Measurements from ENCODE around the gene CWF19L2. TPM values are rescaled to one million over a fixed set of nuclear protein-coding genes. Genes with fewer than 3 reads are reported as not detected.
"Not testable (repeated sequence)": the region's sequence is repeated elsewhere in the genome, so short reads cannot be mapped to it uniquely, and the experiment has no call there.

Gene CWF19L2
- total RNA-seq, 2 donors from 2014 or later, result 14.7 to 16.3 TPM

- Mint-ChIP-seq H3K36me3 (peaks cover 12 to 15% of the 10 kb centered on the region in 2 donors), H3K9me3 (no peaks in the 10 kb centered on the region), H3K27ac (peak overlapping the region; percentile 92 to 93)
- ATAC-seq (peak; percentile 45 to 58), DNase-seq (ENCODE audit: low spot score in 2 of 2) (no peak)
Observed at GRCh38 chr11:107457205-107457557, 444 bp downstream of the CWF19L2 start.

- no peak for ATAC-seq
Observed at GRCh38 chr11:107453594-107454286, 3.9 kb downstream of the CWF19L2 start.

GRCh38 chr11:107446822-107447431, 10.7 kb downstream of the CWF19L2 start:
- no peak for ATAC-seq
- H3K9me3 Mint-ChIP-seq, result no peaks in the 10 kb centered on the region
- H3K27ac Mint-ChIP-seq, result no peak overlapping the region
- no peak for DNase-seq (ENCODE audit: low spot score in 2 of 2)
- peaks cover 6 to 16% of the 10 kb centered on the region in 2 donors for H3K36me3 Mint-ChIP-seq

More at GRCh38 chr11:107453594-107454286, 3.9 kb downstream of the CWF19L2 start:
- no peak overlapping the region for H3K27ac Mint-ChIP-seq
- DNase-seq (ENCODE audit: low spot score in 2 of 2), result no peak
- H3K9me3 Mint-ChIP-seq, result no peaks in the 10 kb centered on the region
- H3K36me3 Mint-ChIP-seq, result peaks cover 15 to 18% of the 10 kb centered on the region in 2 donors

DNA sequence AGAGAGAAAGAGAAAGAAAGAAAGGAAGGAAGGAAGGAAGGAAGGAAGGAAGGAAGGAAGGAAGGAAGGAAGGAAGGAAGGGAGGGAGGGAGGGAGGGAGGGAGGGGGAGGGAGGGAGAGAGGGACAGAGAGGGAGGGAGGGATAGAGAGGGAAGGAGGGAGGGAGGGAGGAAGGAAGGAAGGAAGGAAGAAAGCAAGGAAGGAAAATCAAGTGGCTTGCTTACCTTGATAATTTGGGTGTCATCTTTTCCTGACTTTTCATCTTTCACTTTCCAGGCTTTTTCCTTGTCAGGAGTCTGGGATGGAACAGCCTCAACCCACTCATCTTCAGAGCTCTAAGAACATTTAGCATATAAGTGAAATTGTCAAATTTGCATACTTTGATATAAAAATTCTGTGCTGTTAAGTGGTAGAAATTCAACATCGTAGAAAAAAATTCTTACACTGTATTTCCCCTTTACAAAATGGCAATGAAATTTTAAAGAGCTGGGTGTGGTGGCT, 14.9 kb downstream of the CWF19L2 start:
- no peak for DNase-seq (ENCODE audit: low spot score in 2 of 2)
- Mint-ChIP-seq H3K36me3 (peaks cover 10 to 12% of the 10 kb centered on the region in 2 donors), H3K9me3 (no peaks in the 10 kb centered on the region), H3K27ac (no peak overlapping the region)
- ATAC-seq, result no peak

DNA sequence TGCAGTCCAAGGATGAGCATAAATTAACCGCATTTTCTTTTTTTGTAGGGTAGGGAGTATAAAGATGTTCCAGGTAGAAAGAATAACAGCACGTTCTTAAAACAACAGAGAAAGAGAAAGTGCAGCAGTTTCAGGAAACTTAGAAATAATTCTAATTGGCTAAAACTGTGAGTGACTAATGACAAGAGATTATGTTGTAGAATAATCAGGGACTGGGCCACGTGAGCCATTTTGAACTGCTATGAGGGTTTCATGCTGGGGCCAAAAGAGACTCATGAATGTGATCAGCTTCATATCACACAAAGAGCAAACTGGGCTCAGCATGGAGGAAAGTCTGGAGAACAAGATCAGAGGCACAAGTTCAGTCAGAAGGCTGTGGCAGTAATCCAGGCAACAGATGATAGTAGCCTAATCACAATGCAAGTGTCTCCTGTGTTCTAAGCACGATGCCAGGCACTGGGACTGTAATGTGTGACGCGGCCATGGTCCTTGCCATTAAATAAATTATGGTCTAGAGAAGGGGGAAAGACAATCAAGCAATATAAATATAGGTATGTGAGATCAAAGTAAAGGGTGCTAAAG, 17.9 kb downstream of the CWF19L2 start:
- H3K9me3 Mint-ChIP-seq, result no peaks in the 10 kb centered on the region
- H3K36me3 Mint-ChIP-seq, result peaks cover 0 to 8% of the 10 kb centered on the region in 2 donors
- ATAC-seq, result no peak

DNA sequence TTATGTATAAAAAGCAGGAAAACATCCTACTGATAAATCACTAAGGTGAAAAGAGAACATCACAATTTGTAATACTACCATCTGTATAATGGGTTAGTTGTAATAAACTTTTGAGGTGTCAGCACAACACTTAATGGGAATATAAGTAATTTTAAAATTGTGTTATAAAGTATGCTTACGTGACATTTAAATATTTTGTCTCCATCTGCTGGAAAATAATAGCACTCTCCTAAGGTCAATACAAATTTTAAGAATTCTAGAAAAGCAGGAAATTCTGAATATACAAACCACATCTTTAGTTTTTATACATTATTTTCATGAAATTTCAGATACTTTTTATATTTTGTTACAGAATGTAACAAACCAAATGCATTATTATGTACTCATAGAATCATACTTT, 19.5 kb downstream of the CWF19L2 start:
- no peaks in the 10 kb centered on the region for H3K9me3 Mint-ChIP-seq
- DNase-seq (ENCODE audit: low spot score in 2 of 2) (no peak), ATAC-seq (no peak)
- H3K36me3 Mint-ChIP-seq, result peaks cover 0 to 8% of the 10 kb centered on the region in 2 donors
- no peak overlapping the region for H3K27ac Mint-ChIP-seq

More for the DNA sequence above, 17.9 kb downstream of the CWF19L2 start:
- DNase-seq (ENCODE audit: low spot score in 2 of 2), result no peak
- H3K27ac Mint-ChIP-seq, result no peak overlapping the region

GRCh38 chr11:107430525-107430924, 27.1 kb downstream of the CWF19L2 start:
- H3K9me3 Mint-ChIP-seq, result no peaks in the 10 kb centered on the region
- peaks cover 10 to 21% of the 10 kb centered on the region in 2 donors for H3K36me3 Mint-ChIP-seq
- DNase-seq (ENCODE audit: low spot score in 2 of 2) (no peak), ATAC-seq (peak; percentile 33 to 50)
- H3K27ac Mint-ChIP-seq, result peak overlapping the region in 1 of 2 donors; percentile 70

GRCh38 chr11:107427569-107428180, 29.9 kb downstream of the CWF19L2 start:
- peaks cover 13 to 21% of the 10 kb centered on the region in 2 donors for H3K36me3 Mint-ChIP-seq
- DNase-seq (ENCODE audit: low spot score in 2 of 2) (no peak), ATAC-seq (no peak)
- no peaks in the 10 kb centered on the region for H3K9me3 Mint-ChIP-seq
- no peak overlapping the region for H3K27ac Mint-ChIP-seq

GRCh38 chr11:107413352-107413751, 44.3 kb downstream of the CWF19L2 start:
- Mint-ChIP-seq H3K9me3 (no peaks in the 10 kb centered on the region), H3K36me3 (peaks cover 0 to 8% of the 10 kb centered on the region in 2 donors), H3K27ac (no peak overlapping the region)
- ATAC-seq (no peak), DNase-seq (ENCODE audit: low spot score in 2 of 2) (no peak)

DNA sequence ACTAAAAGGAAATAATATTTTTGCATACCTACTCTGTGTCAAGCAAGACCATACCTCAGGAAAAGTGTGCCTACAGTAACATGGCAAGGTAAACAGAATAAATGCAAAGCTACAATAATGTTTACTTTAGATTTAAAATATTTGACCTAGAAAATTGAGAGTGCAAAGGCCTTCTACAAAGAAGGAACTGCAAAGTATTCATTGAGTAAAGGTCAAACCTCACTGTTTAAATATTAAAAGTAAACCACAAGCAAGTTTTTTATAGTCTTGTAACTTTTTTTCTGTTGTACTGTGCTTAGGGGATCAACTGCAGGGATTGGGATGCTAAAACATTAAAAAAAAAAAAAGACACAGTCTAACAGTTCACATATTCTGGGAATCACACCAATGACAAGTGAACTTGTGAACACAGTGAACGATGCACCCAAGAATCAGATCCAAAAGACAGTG, 48.8 kb downstream of the CWF19L2 start:
- H3K36me3 Mint-ChIP-seq, result peaks cover 12 to 28% of the 10 kb centered on the region in 2 donors
- peaks cover 3 to 8% of the 10 kb centered on the region in 2 donors for H3K9me3 Mint-ChIP-seq
- ATAC-seq (no peak), DNase-seq (ENCODE audit: low spot score in 2 of 2) (no peak)
- H3K27ac Mint-ChIP-seq, result no peak overlapping the region

GRCh38 chr11:107405260-107405659, 52.4 kb downstream of the CWF19L2 start:
- Mint-ChIP-seq H3K9me3 (peaks cover 9 to 26% of the 10 kb centered on the region in 2 donors), H3K36me3 (peaks cover 36 to 44% of the 10 kb centered on the region in 2 donors), H3K27ac (no peak overlapping the region)
- no peak for ATAC-seq
- no peak for DNase-seq (ENCODE audit: low spot score in 2 of 2)

- not testable (repeated sequence) for H3K27ac Mint-ChIP-seq; ATAC-seq; DNase-seq (ENCODE audit: low spot score in 2 of 2)
- H3K36me3 Mint-ChIP-seq, result peaks cover 66 to 67% of the 10 kb centered on the region in 2 donors
- H3K9me3 Mint-ChIP-seq, result peaks cover 15 to 41% of the 10 kb centered on the region in 2 donors
Observed at GRCh38 chr11:107401131-107401530, 56.5 kb downstream of the CWF19L2 start.

DNA sequence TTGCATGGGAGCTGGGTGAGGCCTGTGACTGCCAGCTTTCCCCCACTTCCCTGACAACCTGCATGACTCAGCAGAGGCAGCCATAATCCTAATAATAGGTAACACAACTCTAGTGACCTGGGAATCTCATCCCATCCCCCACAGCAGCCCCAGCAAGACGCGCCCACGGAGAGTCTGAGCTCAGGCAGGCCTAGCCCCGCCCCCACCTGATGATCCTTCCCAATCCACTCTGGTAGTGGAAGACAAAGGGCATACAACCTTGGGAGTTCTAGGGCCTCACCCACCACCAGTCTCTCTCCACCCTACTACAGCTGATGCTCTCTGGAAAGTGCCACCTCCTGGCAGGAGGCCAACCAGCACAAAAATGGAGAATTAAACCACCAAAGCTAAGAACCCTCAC, 60.3 kb downstream of the CWF19L2 start:
- ATAC-seq (no peak), DNase-seq (ENCODE audit: low spot score in 2 of 2) (no peak)
- H3K36me3 Mint-ChIP-seq, result peaks cover 44 to 54% of the 10 kb centered on the region in 2 donors
- H3K27ac Mint-ChIP-seq, result peak overlapping the region in 1 of 2 donors; percentile 37
- peaks cover 7 to 22% of the 10 kb centered on the region in 2 donors for H3K9me3 Mint-ChIP-seq

DNA sequence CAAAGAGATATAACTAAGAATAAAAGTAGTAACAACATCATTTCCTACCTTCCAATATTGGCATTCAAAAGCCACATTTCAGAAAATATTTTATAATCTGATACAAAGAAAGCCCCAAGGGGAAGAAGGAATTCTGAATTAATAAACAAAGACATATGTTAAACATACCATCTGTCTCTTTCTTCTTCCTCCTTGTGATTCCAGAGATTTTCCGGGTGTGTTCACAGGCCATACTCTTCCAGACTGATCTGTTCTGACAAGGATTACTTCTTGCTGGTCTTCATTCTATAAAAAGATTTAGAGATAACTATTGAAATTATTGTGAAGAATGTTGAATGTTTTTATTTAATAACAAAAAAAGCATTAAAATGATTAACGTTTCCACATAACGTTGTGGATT, 65.0 kb downstream of the CWF19L2 start:
- peaks cover 22 to 32% of the 10 kb centered on the region in 2 donors for H3K36me3 Mint-ChIP-seq
- H3K9me3 Mint-ChIP-seq, result no peaks in the 10 kb centered on the region
- ATAC-seq (no peak), DNase-seq (ENCODE audit: low spot score in 2 of 2) (no peak)
- H3K27ac Mint-ChIP-seq, result no peak overlapping the region

GRCh38 chr11:107390701-107391100, 66.9 kb downstream of the CWF19L2 start:
- not testable (repeated sequence) for ATAC-seq; DNase-seq (ENCODE audit: low spot score in 2 of 2); H3K9me3 Mint-ChIP-seq; H3K27ac Mint-ChIP-seq
- H3K36me3 Mint-ChIP-seq, result peaks cover 24 to 35% of the 10 kb centered on the region in 2 donors

DNA sequence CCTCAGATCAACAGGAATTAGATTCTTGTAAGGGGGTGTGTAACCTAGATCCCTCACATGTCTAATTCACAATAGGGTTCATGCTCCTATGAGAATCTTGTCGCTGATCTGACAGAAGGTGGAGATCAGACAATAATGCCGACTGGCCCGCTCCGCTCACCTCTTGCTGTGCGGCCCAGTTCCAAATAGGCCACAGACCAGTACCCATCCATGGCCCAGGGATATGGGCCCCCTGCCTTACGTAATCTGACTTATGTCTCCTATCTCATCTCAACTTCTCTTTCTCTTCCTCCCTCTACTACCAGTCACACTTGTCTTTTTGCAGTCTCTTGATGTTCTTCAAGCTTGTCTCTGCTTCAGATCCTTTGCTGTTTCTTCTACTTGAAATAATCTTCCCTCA, 70.0 kb downstream of the CWF19L2 start:
- Mint-ChIP-seq H3K9me3 (no peaks in the 10 kb centered on the region), H3K27ac (peak overlapping the region in 1 of 2 donors; percentile 30), H3K36me3 (peaks cover 24 to 29% of the 10 kb centered on the region in 2 donors)
- no peak for ATAC-seq
- no peak for DNase-seq (ENCODE audit: low spot score in 2 of 2)
